ENCODE results near the gene FXYD7.

DNA sequence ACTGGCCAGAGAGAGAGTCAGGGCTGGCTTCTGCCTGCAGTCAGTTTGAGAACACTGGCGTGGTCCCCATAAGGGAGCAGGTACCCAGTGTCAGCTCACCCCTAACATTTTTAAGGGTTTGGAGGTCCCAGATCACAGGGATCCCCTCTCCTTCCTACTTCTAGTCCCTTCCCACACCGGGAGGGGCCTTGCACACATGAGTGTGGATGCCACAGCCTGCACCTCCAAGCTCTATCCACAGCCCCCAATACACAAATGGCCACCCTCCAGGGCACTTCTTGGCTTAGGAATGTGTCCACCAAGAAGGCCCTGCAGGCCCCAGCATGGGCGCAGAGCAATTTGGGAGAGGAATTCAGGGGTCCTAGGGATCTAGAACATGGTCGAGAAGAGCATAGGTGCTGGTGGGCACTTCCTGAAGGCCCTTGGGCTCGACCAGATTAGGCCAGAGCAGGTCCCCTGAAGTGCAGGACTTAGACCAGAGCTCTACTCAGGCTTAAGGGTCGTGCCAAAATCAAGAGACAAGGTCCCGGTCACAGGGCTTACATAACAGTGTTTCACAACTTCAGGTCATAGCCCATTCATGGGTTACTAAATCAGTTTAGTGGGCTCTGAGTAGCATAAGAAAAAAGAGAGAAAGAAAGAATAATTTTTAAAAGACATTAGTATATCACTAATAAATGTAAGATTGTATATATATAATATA lies 27.5 kb downstream of the FXYD7 start:
- TF ChIP-seq POLR2AphosphoS5 (IDR thresholded peaks at IDR 0.05; ENCODE audit: low read depth, low read length) (no peak), SIN3A (IDR thresholded peaks at IDR 0.05; ENCODE audit: borderline replicate concordance, insufficient read depth, low read length) (no peak), TAF1 (IDR thresholded peaks at IDR 0.05; ENCODE audit: borderline replicate concordance, insufficient read depth, low read length) (no peak)
- TF ChIP-seq, protein P1, sequence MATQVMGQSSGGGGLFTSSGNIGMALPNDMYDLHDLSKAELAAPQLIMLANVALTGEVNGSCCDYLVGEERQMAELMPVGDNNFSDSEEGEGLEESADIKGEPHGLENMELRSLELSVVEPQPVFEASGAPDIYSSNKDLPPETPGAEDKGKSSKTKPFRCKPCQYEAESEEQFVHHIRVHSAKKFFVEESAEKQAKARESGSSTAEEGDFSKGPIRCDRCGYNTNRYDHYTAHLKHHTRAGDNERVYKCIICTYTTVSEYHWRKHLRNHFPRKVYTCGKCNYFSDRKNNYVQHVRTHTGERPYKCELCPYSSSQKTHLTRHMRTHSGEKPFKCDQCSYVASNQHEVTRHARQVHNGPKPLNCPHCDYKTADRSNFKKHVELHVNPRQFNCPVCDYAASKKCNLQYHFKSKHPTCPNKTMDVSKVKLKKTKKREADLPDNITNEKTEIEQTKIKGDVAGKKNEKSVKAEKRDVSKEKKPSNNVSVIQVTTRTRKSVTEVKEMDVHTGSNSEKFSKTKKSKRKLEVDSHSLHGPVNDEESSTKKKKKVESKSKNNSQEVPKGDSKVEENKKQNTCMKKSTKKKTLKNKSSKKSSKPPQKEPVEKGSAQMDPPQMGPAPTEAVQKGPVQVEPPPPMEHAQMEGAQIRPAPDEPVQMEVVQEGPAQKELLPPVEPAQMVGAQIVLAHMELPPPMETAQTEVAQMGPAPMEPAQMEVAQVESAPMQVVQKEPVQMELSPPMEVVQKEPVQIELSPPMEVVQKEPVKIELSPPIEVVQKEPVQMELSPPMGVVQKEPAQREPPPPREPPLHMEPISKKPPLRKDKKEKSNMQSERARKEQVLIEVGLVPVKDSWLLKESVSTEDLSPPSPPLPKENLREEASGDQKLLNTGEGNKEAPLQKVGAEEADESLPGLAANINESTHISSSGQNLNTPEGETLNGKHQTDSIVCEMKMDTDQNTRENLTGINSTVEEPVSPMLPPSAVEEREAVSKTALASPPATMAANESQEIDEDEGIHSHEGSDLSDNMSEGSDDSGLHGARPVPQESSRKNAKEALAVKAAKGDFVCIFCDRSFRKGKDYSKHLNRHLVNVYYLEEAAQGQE (IDR thresholded peaks at IDR 0.05; ENCODE audit: insufficient read depth in 1 of 2, low read depth in 2 of 2, low read length in 2 of 2), result no peak
